ENCODE results near the gene SF3A1.

- no peak for TF ChIP-seq TAF1 (IDR thresholded peaks at IDR 0.05; ENCODE audit: borderline replicate concordance, low read depth, low read length)
- no peak for TF ChIP-seq POLR2A (IDR thresholded peaks at IDR 0.05; ENCODE audit: low read depth, low read length)
Measured at GRCh38 chr22:30371321-30371720, 14.6 kb upstream of the SF3A1 start.

Measured in GM12892 (cell line).